GM12878 (cell line): ENCODE measurements around the gene RPS2. TPM values are rescaled to one million over a fixed set of nuclear protein-coding genes. Genes with fewer than 3 reads are reported as not detected.

Source experiments
- ATF7 ChIP-seq: fragments of 450-650 bp; IDR thresholded peaks from 2 replicates; pipeline ENCODE4 v1.6.1; 2016; ENCODE audit warnings: low read depth, mild to moderate bottlenecking
- BACH1 ChIP-seq: fragments of 450-650 bp; IDR thresholded peaks from 2 replicates; pipeline ENCODE4 v1.6.1; 2017; ENCODE audit warnings: mild to moderate bottlenecking, borderline replicate concordance
- CEBPB ChIP-seq, 2 experiments: fragments of 150-350 bp in 1 of 2; IDR thresholded peaks; 2 replicates each; pipeline ENCODE4 v1.6.1; 2012 to 2014; ENCODE audit warnings: low read depth in 2 of 2, low read length in 2 of 2, borderline replicate concordance in 1 of 2, inconsistent platforms in 1 of 2
- GABPA ChIP-seq: IDR thresholded peaks from 2 replicates; pipeline ENCODE4 v1.6.1; 2014; ENCODE audit warnings: antibody characterized with exemption, low read depth, mild to moderate bottlenecking, inconsistent platforms
- NR2C2 ChIP-seq: IDR thresholded peaks from 2 replicates; pipeline ENCODE4 v1.6.1; 2011; ENCODE audit warnings: borderline replicate concordance, low read depth; ENCODE audit not compliant: control insufficient read depth, insufficient read length
- SIX5 ChIP-seq: IDR thresholded peaks from 2 replicates; pipeline ENCODE4 v1.6.1; 2011; ENCODE audit warnings: mild to moderate bottlenecking, low read depth, low read length, moderate library complexity; ENCODE audit not compliant: severe bottlenecking
- SUPT20H ChIP-seq: IDR thresholded peaks from 2 replicates; pipeline ENCODE4 v1.6.1; 2011; ENCODE audit warnings: low read depth, mild to moderate bottlenecking, low read length, moderate library complexity, borderline replicate concordance; ENCODE audit not compliant: control insufficient read depth
- WRNIP1 ChIP-seq: IDR thresholded peaks from 2 replicates; pipeline ENCODE4 v1.6.1; 2011; ENCODE audit warnings: low read depth, low read length, improper control_type of control experiment, borderline replicate concordance
- ZNF622 ChIP-seq: fragments of 450-650 bp; IDR thresholded peaks from 2 replicates; pipeline ENCODE4 v1.6.1; 2017; ENCODE audit warnings: mild to moderate bottlenecking, inconsistent platforms
- polyA plus RNA-seq, 11 experiments: library from polyadenylated mRNA; depleted of rRNA in 4 of 11; unstranded in 6 of 11; stranded (reverse) in 5 of 11; fragments of >200 nt; fragmentation: Nextera tagmentation in 4 of 11; fragmentation: Illumina TruSeq in 1 of 11; extraction: Ambion mirVana in 4 of 11; extraction: Trizol in 1 of 11; gene quantifications; 1 replicate in 1 of 11; 2 replicates in 10 of 11; pipeline versions ENCODE4 v1.2.1 to v1.2.3, GENCODE V29; 2011 to 2016; ENCODE audit warnings: inconsistent platforms in 2 of 11, missing spikeins in 2 of 11, low read depth in 1 of 11
- total RNA-seq, 4 experiments: library from RNA; depleted of rRNA in 3 of 4; stranded (reverse); fragments of >200 nt in 3 of 4; fragmentation: Illumina TruSeq in 1 of 4; extraction: Trizol in 1 of 4; gene quantifications; 2 replicates each; pipeline versions ENCODE4 v1.2.1 to v1.2.3, GENCODE V29; 2013 to 2021
- TF ChIP-seq, protein P1 (sequence below): fragments of 450-650 bp; IDR thresholded peaks from 2 replicates; pipeline ENCODE4 v1.6.1; 2017; ENCODE audit warnings: mild to moderate bottlenecking, moderate library complexity
- TF ChIP-seq, protein P2 (sequence below): fragments of 150-350 bp; IDR thresholded peaks from 2 replicates; pipeline ENCODE4 v1.6.1; 2016; ENCODE audit warnings: low read depth, low read length
- TF ChIP-seq, protein P3 (sequence below): fragments of 150-350 bp; IDR thresholded peaks from 2 replicates; pipeline ENCODE4 v1.6.1; 2014; ENCODE audit warnings: mild to moderate bottlenecking, low read depth, low read length
- TF ChIP-seq, protein P4 (sequence below): IDR thresholded peaks from 2 replicates; pipeline ENCODE4 v1.6.1; 2011; ENCODE audit warnings: low read depth, low read length, improper control_type of control experiment, borderline replicate concordance
- TF ChIP-seq, protein P5 (sequence below), 3 experiments: IDR thresholded peaks in 2 of 3; conservative IDR thresholded peaks in 1 of 3; 2 replicates each; pipeline ENCODE4 v1.5.1; 2011; ENCODE audit warnings: low read depth in 3 of 3, low read length in 3 of 3, mild to moderate bottlenecking in 3 of 3, control low read depth in 2 of 3, moderate library complexity in 2 of 3, inconsistent platforms in 1 of 3, mixed read lengths in 1 of 3; ENCODE audit not compliant: control insufficient read depth in 2 of 3, insufficient read depth in 1 of 3; ENCODE audit errors: extremely low read depth in 1 of 3

The RPS2 gene
- total and polyA plus RNA-seq, 10 of the 15 experiments (the other 5 are each of a cell fraction or from before 2014, with no cell fraction given) = 1,295 to 7,121 (median 3,933) TPM

DNA sequence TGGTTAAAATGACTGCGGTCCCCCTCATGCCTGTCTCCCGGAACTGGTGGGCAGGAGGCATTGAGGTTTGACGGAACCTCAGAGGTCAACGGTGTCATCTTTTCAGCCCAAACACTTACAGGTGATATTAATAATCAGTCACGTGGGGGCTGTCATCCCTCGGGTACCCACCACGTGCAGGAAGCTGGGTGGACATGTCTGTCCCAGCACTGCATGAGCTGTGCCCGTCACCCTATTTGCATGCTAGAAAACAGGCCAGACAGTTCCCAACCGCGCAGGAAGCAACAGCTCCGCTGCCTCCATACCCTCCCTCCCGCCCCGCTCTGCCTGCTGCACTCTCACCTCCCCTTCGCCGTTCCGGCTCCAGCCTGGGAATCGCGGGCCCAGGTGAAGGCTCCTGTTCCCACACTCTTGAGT, 26.5 kb upstream of the RPS2 start (continued):
- TF ChIP-seq, protein P1, sequence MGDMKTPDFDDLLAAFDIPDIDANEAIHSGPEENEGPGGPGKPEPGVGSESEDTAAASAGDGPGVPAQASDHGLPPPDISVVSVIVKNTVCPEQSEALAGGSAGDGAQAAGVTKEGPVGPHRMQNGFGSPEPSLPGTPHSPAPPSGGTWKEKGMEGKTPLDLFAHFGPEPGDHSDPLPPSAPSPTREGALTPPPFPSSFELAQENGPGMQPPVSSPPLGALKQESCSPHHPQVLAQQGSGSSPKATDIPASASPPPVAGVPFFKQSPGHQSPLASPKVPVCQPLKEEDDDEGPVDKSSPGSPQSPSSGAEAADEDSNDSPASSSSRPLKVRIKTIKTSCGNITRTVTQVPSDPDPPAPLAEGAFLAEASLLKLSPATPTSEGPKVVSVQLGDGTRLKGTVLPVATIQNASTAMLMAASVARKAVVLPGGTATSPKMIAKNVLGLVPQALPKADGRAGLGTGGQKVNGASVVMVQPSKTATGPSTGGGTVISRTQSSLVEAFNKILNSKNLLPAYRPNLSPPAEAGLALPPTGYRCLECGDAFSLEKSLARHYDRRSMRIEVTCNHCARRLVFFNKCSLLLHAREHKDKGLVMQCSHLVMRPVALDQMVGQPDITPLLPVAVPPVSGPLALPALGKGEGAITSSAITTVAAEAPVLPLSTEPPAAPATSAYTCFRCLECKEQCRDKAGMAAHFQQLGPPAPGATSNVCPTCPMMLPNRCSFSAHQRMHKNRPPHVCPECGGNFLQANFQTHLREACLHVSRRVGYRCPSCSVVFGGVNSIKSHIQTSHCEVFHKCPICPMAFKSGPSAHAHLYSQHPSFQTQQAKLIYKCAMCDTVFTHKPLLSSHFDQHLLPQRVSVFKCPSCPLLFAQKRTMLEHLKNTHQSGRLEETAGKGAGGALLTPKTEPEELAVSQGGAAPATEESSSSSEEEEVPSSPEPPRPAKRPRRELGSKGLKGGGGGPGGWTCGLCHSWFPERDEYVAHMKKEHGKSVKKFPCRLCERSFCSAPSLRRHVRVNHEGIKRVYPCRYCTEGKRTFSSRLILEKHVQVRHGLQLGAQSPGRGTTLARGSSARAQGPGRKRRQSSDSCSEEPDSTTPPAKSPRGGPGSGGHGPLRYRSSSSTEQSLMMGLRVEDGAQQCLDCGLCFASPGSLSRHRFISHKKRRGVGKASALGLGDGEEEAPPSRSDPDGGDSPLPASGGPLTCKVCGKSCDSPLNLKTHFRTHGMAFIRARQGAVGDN = peak; percentile 89
- TF ChIP-seq BACH1 = no peak
- no peak for TF ChIP-seq NR2C2
- TF ChIP-seq, protein P2, sequence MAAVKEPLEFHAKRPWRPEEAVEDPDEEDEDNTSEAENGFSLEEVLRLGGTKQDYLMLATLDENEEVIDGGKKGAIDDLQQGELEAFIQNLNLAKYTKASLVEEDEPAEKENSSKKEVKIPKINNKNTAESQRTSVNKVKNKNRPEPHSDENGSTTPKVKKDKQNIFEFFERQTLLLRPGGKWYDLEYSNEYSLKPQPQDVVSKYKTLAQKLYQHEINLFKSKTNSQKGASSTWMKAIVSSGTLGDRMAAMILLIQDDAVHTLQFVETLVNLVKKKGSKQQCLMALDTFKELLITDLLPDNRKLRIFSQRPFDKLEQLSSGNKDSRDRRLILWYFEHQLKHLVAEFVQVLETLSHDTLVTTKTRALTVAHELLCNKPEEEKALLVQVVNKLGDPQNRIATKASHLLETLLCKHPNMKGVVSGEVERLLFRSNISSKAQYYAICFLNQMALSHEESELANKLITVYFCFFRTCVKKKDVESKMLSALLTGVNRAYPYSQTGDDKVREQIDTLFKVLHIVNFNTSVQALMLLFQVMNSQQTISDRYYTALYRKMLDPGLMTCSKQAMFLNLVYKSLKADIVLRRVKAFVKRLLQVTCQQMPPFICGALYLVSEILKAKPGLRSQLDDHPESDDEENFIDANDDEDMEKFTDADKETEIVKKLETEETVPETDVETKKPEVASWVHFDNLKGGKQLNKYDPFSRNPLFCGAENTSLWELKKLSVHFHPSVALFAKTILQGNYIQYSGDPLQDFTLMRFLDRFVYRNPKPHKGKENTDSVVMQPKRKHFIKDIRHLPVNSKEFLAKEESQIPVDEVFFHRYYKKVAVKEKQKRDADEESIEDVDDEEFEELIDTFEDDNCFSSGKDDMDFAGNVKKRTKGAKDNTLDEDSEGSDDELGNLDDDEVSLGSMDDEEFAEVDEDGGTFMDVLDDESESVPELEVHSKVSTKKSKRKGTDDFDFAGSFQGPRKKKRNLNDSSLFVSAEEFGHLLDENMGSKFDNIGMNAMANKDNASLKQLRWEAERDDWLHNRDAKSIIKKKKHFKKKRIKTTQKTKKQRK = no peak
- TF ChIP-seq ZNF622 = no peak
- no peak for TF ChIP-seq SIX5
- no peak for TF ChIP-seq CEBPB (IDR thresholded peaks at IDR 0.05; ENCODE audit: borderline replicate concordance in 1 of 2, low read depth in 2 of 2, low read length in 2 of 2)
- TF ChIP-seq SUPT20H = no peak
- TF ChIP-seq WRNIP1 = no peak
- TF ChIP-seq, protein P3, sequence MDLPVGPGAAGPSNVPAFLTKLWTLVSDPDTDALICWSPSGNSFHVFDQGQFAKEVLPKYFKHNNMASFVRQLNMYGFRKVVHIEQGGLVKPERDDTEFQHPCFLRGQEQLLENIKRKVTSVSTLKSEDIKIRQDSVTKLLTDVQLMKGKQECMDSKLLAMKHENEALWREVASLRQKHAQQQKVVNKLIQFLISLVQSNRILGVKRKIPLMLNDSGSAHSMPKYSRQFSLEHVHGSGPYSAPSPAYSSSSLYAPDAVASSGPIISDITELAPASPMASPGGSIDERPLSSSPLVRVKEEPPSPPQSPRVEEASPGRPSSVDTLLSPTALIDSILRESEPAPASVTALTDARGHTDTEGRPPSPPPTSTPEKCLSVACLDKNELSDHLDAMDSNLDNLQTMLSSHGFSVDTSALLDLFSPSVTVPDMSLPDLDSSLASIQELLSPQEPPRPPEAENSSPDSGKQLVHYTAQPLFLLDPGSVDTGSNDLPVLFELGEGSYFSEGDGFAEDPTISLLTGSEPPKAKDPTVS = no peak
- TF ChIP-seq ATF7 = peak; percentile 30; the same call in 1 of the 2 replicates
- TF ChIP-seq, protein P4, sequence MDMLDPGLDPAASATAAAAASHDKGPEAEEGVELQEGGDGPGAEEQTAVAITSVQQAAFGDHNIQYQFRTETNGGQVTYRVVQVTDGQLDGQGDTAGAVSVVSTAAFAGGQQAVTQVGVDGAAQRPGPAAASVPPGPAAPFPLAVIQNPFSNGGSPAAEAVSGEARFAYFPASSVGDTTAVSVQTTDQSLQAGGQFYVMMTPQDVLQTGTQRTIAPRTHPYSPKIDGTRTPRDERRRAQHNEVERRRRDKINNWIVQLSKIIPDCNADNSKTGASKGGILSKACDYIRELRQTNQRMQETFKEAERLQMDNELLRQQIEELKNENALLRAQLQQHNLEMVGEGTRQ = peak; percentile 90
- no peak for TF ChIP-seq GABPA
- TF ChIP-seq, protein P5, sequence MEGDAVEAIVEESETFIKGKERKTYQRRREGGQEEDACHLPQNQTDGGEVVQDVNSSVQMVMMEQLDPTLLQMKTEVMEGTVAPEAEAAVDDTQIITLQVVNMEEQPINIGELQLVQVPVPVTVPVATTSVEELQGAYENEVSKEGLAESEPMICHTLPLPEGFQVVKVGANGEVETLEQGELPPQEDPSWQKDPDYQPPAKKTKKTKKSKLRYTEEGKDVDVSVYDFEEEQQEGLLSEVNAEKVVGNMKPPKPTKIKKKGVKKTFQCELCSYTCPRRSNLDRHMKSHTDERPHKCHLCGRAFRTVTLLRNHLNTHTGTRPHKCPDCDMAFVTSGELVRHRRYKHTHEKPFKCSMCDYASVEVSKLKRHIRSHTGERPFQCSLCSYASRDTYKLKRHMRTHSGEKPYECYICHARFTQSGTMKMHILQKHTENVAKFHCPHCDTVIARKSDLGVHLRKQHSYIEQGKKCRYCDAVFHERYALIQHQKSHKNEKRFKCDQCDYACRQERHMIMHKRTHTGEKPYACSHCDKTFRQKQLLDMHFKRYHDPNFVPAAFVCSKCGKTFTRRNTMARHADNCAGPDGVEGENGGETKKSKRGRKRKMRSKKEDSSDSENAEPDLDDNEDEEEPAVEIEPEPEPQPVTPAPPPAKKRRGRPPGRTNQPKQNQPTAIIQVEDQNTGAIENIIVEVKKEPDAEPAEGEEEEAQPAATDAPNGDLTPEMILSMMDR (IDR thresholded peaks at IDR 0.05 in 2 of 3, conservative IDR thresholded peaks at IDR 0.05 in 1 of 3; ENCODE audit: control insufficient read depth in 2 of 3, extremely low read depth in 1 of 3, insufficient read depth in 1 of 3, low read depth in 3 of 3, low read length in 3 of 3) = no peak
